OCI-LY1 (cell line): ENCODE measurements around the gene KIZ.

Source experiments
- CTCF ChIP-seq: fragments of 200-600 bp; sonication (generic), shearing (Covaris generic); IDR thresholded peaks from 2 replicates; pipeline ENCODE4 v1.5.1; 2017; ENCODE audit warnings: mild to moderate bottlenecking, antibody characterized with exemption, low read length, moderate library complexity, mixed read lengths
- EZH2 ChIP-seq: fragments of 200-600 bp; sonication (generic), shearing (Covaris generic); IDR thresholded peaks from 2 replicates; pipeline ENCODE4 v1.8.0; 2017; ENCODE audit warnings: borderline replicate concordance, mixed run types, mild to moderate bottlenecking, antibody characterized with exemption, low read length, moderate library complexity, mixed read lengths

GRCh38 chr20:21229163-21229562 lies 103.3 kb downstream of the KIZ start:
- TF ChIP-seq CTCF, result no peak
- TF ChIP-seq EZH2, result no peak
